Neural crest cell (in vitro differentiated cells): ENCODE results near the gene ZNF549. TPM values are rescaled to one million over a fixed set of nuclear protein-coding genes. Genes with fewer than 3 reads are reported as not detected.

Experiments used
- DNase-seq: peaks from one replicate; pipeline ENCODE4 v3.0.0; 2021; ENCODE audit warnings: low read depth, mixed read lengths, low spot score
- H3K27ac Mint-ChIP-seq: one replicate; pipeline ENCODE4 v1.8.0; 2021; ENCODE audit warnings: mild to moderate bottlenecking, mixed read lengths; ENCODE audit not compliant: unreplicated experiment
- H3K27me3 Mint-ChIP-seq: 2 replicates; pipeline ENCODE4 v1.8.0; 2021; ENCODE audit warnings: low read depth, mild to moderate bottlenecking, mixed read lengths
- H3K36me3 Mint-ChIP-seq: 2 replicates; pipeline ENCODE4 v1.8.0; 2021; ENCODE audit warnings: low read depth, mild to moderate bottlenecking, mixed read lengths
- H3K4me1 Mint-ChIP-seq: 2 replicates; pipeline ENCODE4 v1.8.0; 2021; ENCODE audit warnings: mixed read lengths
- H3K4me3 Mint-ChIP-seq: one replicate; pipeline ENCODE4 v1.8.0; 2021; ENCODE audit warnings: mild to moderate bottlenecking, mixed read lengths
- H3K9me3 Mint-ChIP-seq: 2 replicates; pipeline ENCODE4 v1.8.0; 2021; ENCODE audit warnings: mixed read lengths
- total RNA-seq: library from RNA; stranded (reverse); gene quantifications from 2 replicates; pipeline ENCODE4 v1.2.1, GENCODE V29; 2021
- TF ChIP-seq, protein P1 (sequence below): fragments of 200-600 bp; sonication (generic); conservative IDR thresholded peaks from 2 replicates; pipeline ENCODE4 v1.5.0; 2021; ENCODE audit warnings: antibody characterized with exemption, mild to moderate bottlenecking

Gene ZNF549
- total RNA-seq, 1 donor from 2014 or later, result 10.6 TPM

DNA sequence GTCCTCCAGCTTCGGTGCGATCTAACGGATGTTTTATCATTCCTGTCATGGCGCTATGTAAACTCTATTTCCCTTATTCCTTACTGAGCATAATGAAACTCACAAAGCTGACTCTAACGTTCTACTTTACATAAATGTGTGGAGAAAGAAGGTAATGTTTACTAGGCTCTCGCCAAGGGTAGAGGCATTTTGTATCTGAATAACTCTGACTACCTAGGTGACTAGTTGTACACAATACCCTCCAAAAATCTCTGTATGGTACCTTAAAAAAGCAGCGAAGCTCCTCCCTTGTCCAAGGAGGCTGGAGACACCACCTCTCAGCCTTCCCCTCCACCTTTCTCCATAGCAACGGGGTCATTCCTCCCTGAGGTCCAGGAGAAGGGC is 72.2 kb downstream of the ZNF549 start:
- peaks cover 5% of the 10 kb centered on the region for H3K27me3 Mint-ChIP-seq
- DNase-seq, result no peak
- no peak overlapping the region for H3K27ac Mint-ChIP-seq
- peaks cover 15% of the 10 kb centered on the region for H3K4me1 Mint-ChIP-seq
- H3K9me3 Mint-ChIP-seq, result peaks cover 35% of the 10 kb centered on the region
- H3K4me3 Mint-ChIP-seq, result peak overlapping the region; percentile 92
- H3K36me3 Mint-ChIP-seq, result peaks cover 44% of the 10 kb centered on the region
- TF ChIP-seq, protein P1, sequence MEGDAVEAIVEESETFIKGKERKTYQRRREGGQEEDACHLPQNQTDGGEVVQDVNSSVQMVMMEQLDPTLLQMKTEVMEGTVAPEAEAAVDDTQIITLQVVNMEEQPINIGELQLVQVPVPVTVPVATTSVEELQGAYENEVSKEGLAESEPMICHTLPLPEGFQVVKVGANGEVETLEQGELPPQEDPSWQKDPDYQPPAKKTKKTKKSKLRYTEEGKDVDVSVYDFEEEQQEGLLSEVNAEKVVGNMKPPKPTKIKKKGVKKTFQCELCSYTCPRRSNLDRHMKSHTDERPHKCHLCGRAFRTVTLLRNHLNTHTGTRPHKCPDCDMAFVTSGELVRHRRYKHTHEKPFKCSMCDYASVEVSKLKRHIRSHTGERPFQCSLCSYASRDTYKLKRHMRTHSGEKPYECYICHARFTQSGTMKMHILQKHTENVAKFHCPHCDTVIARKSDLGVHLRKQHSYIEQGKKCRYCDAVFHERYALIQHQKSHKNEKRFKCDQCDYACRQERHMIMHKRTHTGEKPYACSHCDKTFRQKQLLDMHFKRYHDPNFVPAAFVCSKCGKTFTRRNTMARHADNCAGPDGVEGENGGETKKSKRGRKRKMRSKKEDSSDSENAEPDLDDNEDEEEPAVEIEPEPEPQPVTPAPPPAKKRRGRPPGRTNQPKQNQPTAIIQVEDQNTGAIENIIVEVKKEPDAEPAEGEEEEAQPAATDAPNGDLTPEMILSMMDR, result no peak

DNA sequence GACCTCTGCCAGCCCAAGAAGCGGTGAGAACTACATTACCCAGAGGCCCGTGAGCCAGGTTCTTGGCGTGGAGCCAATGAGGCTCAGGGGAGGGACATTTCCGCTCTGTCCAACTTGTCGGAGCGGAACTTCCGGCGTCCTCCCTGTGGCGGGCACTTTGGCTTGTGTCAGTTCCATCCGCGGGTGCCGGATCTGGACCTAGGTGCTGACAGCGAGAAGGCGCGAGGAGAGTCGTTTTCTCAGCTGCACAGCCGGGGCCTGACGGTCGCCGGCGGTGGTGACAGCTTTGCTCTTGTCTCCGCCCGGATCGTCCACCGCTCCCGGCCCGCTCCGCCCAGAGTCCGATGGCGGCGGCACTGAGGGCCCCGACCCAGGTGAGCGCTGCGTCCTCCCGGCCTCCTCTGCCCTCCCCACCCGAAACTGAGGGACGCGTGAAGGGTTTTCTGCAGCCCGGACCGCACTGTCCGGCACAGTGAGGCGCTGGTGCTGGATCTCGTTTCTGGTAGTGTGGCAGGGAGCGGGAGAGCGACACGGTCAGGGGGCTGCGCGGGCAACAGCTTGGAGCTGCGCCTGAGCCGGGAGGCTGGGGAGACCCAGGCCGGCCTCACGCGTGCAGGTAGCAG is 72.7 kb downstream of the ZNF549 start, which contains the start of gene ZNF530:
Gene ZNF530, plus strand, starts transcription at position 125 of the 623 bp plus-strand sequence. CDS start 4,461 bp downstream, outside the sequence.
- Mint-ChIP-seq H3K4me1 (peaks cover 15% of the 10 kb centered on the region), H3K9me3 (peaks cover 35% of the 10 kb centered on the region), H3K27me3 (peaks cover 5% of the 10 kb centered on the region), H3K4me3 (peak within 1 kb of the TSS; percentile 92), H3K36me3 (peaks cover 46% of the 10 kb centered on the region), H3K27ac (no peak within 1 kb of the TSS)
- TF ChIP-seq, protein P1, result no peak
- peak; percentile 77 for DNase-seq

DNA sequence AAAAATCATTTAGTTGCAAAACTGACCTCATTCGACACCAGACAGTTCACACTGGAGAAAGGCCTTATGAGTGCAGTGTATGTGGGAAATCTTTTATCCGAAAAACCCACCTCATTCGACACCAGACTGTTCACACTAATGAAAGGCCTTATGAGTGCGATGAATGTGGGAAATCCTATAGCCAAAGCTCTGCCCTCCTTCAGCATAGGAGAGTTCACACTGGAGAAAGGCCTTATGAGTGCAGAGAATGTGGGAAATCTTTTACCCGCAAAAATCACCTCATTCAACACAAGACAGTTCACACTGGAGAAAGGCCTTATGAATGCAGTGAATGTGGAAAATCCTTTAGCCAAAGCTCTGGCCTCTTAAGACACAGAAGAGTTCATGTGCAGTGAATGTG is 79.8 kb downstream of the ZNF549 start:
- Mint-ChIP-seq H3K4me3 (no peak overlapping the region), H3K27ac (no peak overlapping the region), H3K9me3 (peaks cover 15% of the 10 kb centered on the region), H3K27me3 (no peaks in the 10 kb centered on the region), H3K4me1 (no peaks in the 10 kb centered on the region), H3K36me3 (peaks cover 66% of the 10 kb centered on the region)
- TF ChIP-seq, protein P1, result no peak
- DNase-seq, result no peak

Other genes starting within 250 kb of the ZNF549 start
- 58.5 and 59.1 TPM in 2 replicates for gene ZNF460, start 246.9 kb upstream of the ZNF549 start, total RNA-seq
- gene ZNF543, start 206.9 kb upstream of the ZNF549 start, total RNA-seq, result 9.1 and 10.1 TPM in 2 replicates
- gene ZNF304, start 176.1 kb upstream of the ZNF549 start, total RNA-seq, result 10.9 and 11.3 TPM in 2 replicates
- gene TRAPPC2B, start 163.8 kb upstream of the ZNF549 start, total RNA-seq, result 10.3 and 13.3 TPM in 2 replicates
- gene ZNF547, start 163.8 kb upstream of the ZNF549 start, total RNA-seq, result 5.2 and 8.7 TPM in 2 replicates
- 22.1 and 22.4 TPM in 2 replicates for gene ZNF548, start 137.5 kb upstream of the ZNF549 start, total RNA-seq
- 9.2 and 11.3 TPM in 2 replicates for gene ZNF17, start 116.2 kb upstream of the ZNF549 start, total RNA-seq
- 26.1 and 26.3 TPM in 2 replicates for gene ZNF749, start 92.0 kb upstream of the ZNF549 start, total RNA-seq
- gene VN1R1, start 70.2 kb upstream of the ZNF549 start, total RNA-seq, result 0.72 and 0.82 TPM in 2 replicates
- 14.6 and 14.9 TPM in 2 replicates for gene ZNF772, start 49.8 kb upstream of the ZNF549 start, total RNA-seq
- 17.0 and 17.2 TPM in 2 replicates for gene ZNF419, start 39.6 kb upstream of the ZNF549 start, total RNA-seq
- 8.9 and 11.3 TPM in 2 replicates for gene ZNF773, start 27.4 kb upstream of the ZNF549 start, total RNA-seq
- gene ZNF550, start 32.5 kb downstream of the ZNF549 start, total RNA-seq, result 10.4 and 13.1 TPM in 2 replicates
- 8.8 and 10.1 TPM in 2 replicates for gene ZNF416, start 51.6 kb downstream of the ZNF549 start, total RNA-seq
- 27.6 and 29.1 TPM in 2 replicates for gene ZIK1, start 56.8 kb downstream of the ZNF549 start, total RNA-seq
- 8.5 and 8.7 TPM in 2 replicates for gene ZNF530, start 72.5 kb downstream of the ZNF549 start, total RNA-seq
- gene ZNF134, start 86.9 kb downstream of the ZNF549 start, total RNA-seq, result 31.7 and 32.1 TPM in 2 replicates
- 22.9 and 23.4 TPM in 2 replicates for gene ZNF211, start 105.8 kb downstream of the ZNF549 start, total RNA-seq
- gene ZSCAN4, start 141.6 kb downstream of the ZNF549 start, total RNA-seq, result not detected in 2 replicates
- gene ZNF551, start 154.6 kb downstream of the ZNF549 start, total RNA-seq, result 19.1 and 20.5 TPM in 2 replicates
- 25.6 and 26.2 TPM in 2 replicates for gene ZNF154, start 181.8 kb downstream of the ZNF549 start, total RNA-seq
- gene ZNF671, start 200.3 kb downstream of the ZNF549 start, total RNA-seq, result 11.9 and 13.5 TPM in 2 replicates
- 25.6 and 25.9 TPM in 2 replicates for gene ZNF776, start 219.5 kb downstream of the ZNF549 start, total RNA-seq
- gene ZNF586, start 242.3 kb downstream of the ZNF549 start, total RNA-seq, result 19.6 and 20.1 TPM in 2 replicates